ENCODE results near the gene MYO10.

Gene MYO10

DNA sequence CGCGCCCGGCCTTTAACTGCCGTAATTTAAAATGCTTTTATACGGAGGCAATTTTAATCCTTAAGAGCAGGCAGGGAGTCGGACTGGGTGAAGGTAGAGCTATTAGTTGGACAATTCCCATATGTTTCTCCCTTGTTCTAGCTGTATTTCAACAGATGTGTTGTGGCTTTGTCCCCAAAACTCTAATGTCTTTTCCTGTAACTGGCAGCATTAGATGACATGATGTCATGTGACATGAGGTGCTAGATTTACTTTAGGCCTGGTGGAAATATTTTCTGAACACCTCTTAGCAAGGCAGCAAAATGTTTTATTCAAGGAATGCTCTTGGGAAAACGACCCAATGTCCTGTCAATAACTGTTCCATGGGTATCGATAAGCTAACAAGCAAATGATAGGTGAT lies 8.5 kb downstream of the MYO10 start:
- TF ChIP-seq ZNF565 (CRISPR knock-in tag; conservative IDR thresholded peaks at IDR 0.05; ENCODE audit: low read depth) (no peak), TCF4 (CRISPR knock-in tag; IDR thresholded peaks at IDR 0.05; ENCODE audit: borderline replicate concordance) (no peak), CSDC2 (CRISPR knock-in tag; IDR thresholded peaks at IDR 0.05) (no peak), ZFP30 (CRISPR knock-in tag; IDR thresholded peaks at IDR 0.05) (no peak), ZNF70 (CRISPR knock-in tag; IDR thresholded peaks at IDR 0.05) (no peak), ZFP3 (CRISPR knock-in tag; IDR thresholded peaks at IDR 0.05) (no peak), ZC3H10 (CRISPR knock-in tag; IDR thresholded peaks at IDR 0.05) (no peak), ISL1 (CRISPR knock-in tag; IDR thresholded peaks at IDR 0.05) (no peak), TOX (CRISPR knock-in tag; IDR thresholded peaks at IDR 0.05; ENCODE audit: borderline replicate concordance) (no peak), RARB (CRISPR knock-in tag; IDR thresholded peaks at IDR 0.05) (no peak), PPARA (CRISPR knock-in tag; IDR thresholded peaks at IDR 0.05; ENCODE audit: borderline replicate concordance) (no peak), BACH2 (CRISPR knock-in tag; IDR thresholded peaks at IDR 0.05; ENCODE audit: borderline replicate concordance) (no peak), ARNTL (CRISPR knock-in tag; IDR thresholded peaks at IDR 0.05; ENCODE audit: borderline replicate concordance, low read depth) (no peak), GLIS3 (CRISPR knock-in tag; IDR thresholded peaks at IDR 0.05) (no peak), ESRRG (CRISPR knock-in tag; IDR thresholded peaks at IDR 0.05) (no peak)
- TF ChIP-seq, protein P1, sequence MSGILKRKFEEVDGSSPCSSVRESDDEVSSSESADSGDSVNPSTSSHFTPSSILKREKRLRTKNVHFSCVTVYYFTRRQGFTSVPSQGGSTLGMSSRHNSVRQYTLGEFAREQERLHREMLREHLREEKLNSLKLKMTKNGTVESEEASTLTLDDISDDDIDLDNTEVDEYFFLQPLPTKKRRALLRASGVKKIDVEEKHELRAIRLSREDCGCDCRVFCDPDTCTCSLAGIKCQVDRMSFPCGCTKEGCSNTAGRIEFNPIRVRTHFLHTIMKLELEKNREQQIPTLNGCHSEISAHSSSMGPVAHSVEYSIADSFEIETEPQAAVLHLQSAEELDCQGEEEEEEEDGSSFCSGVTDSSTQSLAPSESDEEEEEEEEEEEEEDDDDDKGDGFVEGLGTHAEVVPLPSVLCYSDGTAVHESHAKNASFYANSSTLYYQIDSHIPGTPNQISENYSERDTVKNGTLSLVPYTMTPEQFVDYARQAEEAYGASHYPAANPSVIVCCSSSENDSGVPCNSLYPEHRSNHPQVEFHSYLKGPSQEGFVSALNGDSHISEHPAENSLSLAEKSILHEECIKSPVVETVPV (CRISPR knock-in tag; IDR thresholded peaks at IDR 0.05) = no peak
- TF ChIP-seq, protein P2, sequence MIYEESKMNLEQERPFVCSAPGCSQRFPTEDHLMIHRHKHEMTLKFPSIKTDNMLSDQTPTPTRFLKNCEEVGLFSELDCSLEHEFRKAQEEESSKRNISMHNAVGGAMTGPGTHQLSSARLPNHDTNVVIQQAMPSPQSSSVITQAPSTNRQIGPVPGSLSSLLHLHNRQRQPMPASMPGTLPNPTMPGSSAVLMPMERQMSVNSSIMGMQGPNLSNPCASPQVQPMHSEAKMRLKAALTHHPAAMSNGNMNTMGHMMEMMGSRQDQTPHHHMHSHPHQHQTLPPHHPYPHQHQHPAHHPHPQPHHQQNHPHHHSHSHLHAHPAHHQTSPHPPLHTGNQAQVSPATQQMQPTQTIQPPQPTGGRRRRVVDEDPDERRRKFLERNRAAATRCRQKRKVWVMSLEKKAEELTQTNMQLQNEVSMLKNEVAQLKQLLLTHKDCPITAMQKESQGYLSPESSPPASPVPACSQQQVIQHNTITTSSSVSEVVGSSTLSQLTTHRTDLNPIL (CRISPR knock-in tag; IDR thresholded peaks at IDR 0.05; ENCODE audit: low read depth) = no peak
- TF ChIP-seq, protein P3, sequence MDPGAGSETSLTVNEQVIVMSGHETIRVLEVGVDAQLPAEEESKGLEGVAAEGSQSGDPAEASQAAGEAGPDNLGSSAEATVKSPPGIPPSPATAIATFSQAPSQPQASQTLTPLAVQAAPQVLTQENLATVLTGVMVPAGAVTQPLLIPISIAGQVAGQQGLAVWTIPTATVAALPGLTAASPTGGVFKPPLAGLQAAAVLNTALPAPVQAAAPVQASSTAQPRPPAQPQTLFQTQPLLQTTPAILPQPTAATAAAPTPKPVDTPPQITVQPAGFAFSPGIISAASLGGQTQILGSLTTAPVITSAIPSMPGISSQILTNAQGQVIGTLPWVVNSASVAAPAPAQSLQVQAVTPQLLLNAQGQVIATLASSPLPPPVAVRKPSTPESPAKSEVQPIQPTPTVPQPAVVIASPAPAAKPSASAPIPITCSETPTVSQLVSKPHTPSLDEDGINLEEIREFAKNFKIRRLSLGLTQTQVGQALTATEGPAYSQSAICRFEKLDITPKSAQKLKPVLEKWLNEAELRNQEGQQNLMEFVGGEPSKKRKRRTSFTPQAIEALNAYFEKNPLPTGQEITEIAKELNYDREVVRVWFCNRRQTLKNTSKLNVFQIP (CRISPR knock-in tag; IDR thresholded peaks at IDR 0.05; ENCODE audit: borderline replicate concordance, low read depth) = no peak
- TF ChIP-seq, protein P4, sequence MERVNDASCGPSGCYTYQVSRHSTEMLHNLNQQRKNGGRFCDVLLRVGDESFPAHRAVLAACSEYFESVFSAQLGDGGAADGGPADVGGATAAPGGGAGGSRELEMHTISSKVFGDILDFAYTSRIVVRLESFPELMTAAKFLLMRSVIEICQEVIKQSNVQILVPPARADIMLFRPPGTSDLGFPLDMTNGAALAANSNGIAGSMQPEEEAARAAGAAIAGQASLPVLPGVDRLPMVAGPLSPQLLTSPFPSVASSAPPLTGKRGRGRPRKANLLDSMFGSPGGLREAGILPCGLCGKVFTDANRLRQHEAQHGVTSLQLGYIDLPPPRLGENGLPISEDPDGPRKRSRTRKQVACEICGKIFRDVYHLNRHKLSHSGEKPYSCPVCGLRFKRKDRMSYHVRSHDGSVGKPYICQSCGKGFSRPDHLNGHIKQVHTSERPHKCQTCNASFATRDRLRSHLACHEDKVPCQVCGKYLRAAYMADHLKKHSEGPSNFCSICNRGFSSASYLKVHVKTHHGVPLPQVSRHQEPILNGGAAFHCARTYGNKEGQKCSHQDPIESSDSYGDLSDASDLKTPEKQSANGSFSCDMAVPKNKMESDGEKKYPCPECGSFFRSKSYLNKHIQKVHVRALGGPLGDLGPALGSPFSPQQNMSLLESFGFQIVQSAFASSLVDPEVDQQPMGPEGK (CRISPR knock-in tag; IDR thresholded peaks at IDR 0.05; ENCODE audit: borderline replicate concordance) = no peak
- TF ChIP-seq, protein P5, sequence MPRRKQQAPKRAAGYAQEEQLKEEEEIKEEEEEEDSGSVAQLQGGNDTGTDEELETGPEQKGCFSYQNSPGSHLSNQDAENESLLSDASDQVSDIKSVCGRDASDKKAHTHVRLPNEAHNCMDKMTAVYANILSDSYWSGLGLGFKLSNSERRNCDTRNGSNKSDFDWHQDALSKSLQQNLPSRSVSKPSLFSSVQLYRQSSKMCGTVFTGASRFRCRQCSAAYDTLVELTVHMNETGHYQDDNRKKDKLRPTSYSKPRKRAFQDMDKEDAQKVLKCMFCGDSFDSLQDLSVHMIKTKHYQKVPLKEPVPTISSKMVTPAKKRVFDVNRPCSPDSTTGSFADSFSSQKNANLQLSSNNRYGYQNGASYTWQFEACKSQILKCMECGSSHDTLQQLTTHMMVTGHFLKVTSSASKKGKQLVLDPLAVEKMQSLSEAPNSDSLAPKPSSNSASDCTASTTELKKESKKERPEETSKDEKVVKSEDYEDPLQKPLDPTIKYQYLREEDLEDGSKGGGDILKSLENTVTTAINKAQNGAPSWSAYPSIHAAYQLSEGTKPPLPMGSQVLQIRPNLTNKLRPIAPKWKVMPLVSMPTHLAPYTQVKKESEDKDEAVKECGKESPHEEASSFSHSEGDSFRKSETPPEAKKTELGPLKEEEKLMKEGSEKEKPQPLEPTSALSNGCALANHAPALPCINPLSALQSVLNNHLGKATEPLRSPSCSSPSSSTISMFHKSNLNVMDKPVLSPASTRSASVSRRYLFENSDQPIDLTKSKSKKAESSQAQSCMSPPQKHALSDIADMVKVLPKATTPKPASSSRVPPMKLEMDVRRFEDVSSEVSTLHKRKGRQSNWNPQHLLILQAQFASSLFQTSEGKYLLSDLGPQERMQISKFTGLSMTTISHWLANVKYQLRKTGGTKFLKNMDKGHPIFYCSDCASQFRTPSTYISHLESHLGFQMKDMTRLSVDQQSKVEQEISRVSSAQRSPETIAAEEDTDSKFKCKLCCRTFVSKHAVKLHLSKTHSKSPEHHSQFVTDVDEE (CRISPR knock-in tag; IDR thresholded peaks at IDR 0.05) = no peak
- no peak for ATAC-seq

DNA sequence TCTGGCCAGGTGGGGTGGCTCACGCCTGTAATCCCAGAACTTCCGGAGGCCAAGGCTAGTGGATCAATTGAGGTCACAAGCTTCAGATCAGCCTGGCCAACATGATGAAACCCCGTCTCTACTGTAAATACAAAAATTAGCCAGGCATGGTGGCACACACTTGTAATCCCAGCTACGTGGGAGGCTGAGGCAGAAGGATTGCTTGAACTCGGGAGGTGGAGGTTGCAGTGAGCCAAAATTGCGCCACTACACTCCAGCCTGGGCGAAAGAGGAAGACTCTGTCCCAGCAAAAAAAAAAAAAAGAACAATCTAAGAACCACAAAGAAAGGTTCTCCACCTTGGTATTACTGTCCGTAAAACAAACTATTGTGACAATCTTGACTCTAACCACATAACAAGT lies 9.7 kb downstream of the MYO10 start:
- ATAC-seq = no peak
- TF ChIP-seq, protein P4 (CRISPR knock-in tag; IDR thresholded peaks at IDR 0.05; ENCODE audit: borderline replicate concordance) = no peak
- TF ChIP-seq ZFP3 (CRISPR knock-in tag; IDR thresholded peaks at IDR 0.05) (no peak), ISL1 (CRISPR knock-in tag; IDR thresholded peaks at IDR 0.05) (no peak), TOX (CRISPR knock-in tag; IDR thresholded peaks at IDR 0.05; ENCODE audit: borderline replicate concordance) (no peak), PPARA (CRISPR knock-in tag; IDR thresholded peaks at IDR 0.05; ENCODE audit: borderline replicate concordance) (no peak)
